ENCODE measurements around the gene RTN4. TPM values are rescaled to one million over a fixed set of nuclear protein-coding genes. Genes with fewer than 3 reads are reported as not detected.
A peak's percentile ranks its signal among the peaks of the same experiment; 100 is the strongest.

Gene RTN4
- total RNA-seq, 2 donors from 2014 or later, result 190 to 249 TPM

DNA sequence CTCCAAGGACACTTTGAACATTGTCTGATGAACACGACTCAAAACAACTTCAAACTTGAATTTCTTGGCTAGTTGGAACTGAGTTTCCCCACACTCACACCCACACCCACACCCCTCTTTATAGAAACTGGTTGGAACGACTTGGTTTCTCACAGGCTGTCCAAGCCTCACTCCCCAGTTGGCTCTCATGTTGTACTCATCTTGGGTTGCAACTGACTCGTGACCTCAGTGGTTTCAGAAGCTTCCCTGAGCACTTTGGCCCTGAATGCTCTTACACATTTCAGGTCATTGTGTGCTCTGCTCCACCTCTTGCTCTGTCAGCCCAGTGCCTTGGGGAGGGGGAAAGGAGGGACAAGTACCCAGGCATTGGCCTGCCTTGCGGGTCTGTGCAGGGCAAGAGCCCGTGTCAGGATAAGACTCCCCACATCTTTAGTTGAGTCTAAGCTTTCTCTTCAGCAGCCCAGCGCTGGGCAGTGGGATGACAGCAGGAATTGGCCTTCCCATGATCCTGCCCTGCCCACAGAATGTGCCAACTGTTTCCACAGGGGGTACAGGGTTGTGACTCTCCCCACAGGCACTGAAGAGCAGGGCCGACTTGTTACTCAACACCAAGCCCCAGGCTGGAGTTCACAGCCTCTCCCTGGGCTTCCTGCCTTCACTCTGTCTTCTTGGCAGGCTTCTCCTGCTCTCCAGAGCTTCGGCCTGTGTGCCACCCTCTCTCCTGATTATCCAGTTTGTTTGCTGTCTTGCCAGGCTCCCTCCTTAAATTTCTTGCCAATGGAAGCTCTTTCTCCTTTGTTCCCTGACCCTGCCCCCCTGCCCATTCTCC, 104.6 kb downstream of the RTN4 start:
- Histone ChIP-seq H3K27me3 (replicated peaks; ENCODE audit: insufficient read depth) (no peaks in the 10 kb centered on the region), H3K4me3 (no peak overlapping the region), H3K27ac (peak overlapping the region; percentile 80), H3K4me1 (replicated peaks) (peaks cover 9% of the 10 kb centered on the region), H3K36me3 (no peaks in the 10 kb centered on the region), H3K9me3 (no peaks in the 10 kb centered on the region)
- 23% methylated on average over 8 of the region's 8 CpGs for WGBS
- TF ChIP-seq POLR2A (IDR thresholded peaks at IDR 0.05), result peak; percentile 17
- peak; percentile 53 for TF ChIP-seq POLR2AphosphoS5 (IDR thresholded peaks at IDR 0.05)
- TF ChIP-seq, protein P1, sequence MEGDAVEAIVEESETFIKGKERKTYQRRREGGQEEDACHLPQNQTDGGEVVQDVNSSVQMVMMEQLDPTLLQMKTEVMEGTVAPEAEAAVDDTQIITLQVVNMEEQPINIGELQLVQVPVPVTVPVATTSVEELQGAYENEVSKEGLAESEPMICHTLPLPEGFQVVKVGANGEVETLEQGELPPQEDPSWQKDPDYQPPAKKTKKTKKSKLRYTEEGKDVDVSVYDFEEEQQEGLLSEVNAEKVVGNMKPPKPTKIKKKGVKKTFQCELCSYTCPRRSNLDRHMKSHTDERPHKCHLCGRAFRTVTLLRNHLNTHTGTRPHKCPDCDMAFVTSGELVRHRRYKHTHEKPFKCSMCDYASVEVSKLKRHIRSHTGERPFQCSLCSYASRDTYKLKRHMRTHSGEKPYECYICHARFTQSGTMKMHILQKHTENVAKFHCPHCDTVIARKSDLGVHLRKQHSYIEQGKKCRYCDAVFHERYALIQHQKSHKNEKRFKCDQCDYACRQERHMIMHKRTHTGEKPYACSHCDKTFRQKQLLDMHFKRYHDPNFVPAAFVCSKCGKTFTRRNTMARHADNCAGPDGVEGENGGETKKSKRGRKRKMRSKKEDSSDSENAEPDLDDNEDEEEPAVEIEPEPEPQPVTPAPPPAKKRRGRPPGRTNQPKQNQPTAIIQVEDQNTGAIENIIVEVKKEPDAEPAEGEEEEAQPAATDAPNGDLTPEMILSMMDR (IDR thresholded peaks at IDR 0.05), result no peak
- peak; percentile 90 for DNase-seq (ENCODE audit: low spot score)
- intact Hi-C loops (cut with DNase I), result no loop called here

DNA sequence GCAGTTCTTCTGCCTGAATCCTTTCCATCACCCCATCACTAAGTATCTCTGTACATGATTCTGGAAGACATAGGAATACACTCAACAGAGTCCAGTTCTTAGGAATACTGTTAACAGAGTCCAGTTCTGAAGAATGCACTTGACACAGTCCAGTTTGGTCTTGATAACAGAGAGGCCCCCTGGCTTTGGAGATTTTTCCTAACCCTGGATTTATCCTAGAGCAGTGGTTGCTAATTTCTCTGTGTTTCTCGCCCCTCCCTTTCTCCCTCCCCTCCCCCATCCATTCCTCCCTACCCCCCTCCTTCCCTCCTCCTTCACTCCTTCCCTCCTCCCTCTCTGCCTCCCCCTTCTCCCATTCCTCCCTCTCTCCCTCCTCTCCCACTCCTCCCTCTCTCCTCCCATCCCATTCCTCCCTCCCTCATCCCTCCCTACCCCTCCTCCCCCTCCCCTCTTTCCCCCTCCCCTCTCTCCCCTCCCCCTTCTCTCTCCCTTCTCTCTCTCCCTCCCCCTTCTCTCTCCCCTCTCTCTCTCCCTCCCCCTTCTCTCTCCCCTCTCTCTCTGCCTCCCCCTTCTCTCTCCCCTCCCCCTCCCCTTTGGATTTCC, 105.4 kb downstream of the RTN4 start:
- Histone ChIP-seq H3K36me3 (no peaks in the 10 kb centered on the region), H3K9me3 (no peaks in the 10 kb centered on the region), H3K4me1 (replicated peaks) (peaks cover 9% of the 10 kb centered on the region), H3K27ac (peak overlapping the region in 1 of 2 donors; percentile 80), H3K4me3 (no peak overlapping the region), H3K27me3 (replicated peaks; ENCODE audit: insufficient read depth) (no peaks in the 10 kb centered on the region)
- WGBS, result 100% methylated on average over 1 of the region's 1 CpG
- no peak for DNase-seq (ENCODE audit: low spot score)
- no peak for TF ChIP-seq POLR2A (IDR thresholded peaks at IDR 0.05)
- TF ChIP-seq, protein P1 (IDR thresholded peaks at IDR 0.05), result no peak
- TF ChIP-seq POLR2AphosphoS5 (IDR thresholded peaks at IDR 0.05), result no peak
- intact Hi-C loops (cut with DNase I), result no loop called here

DNA sequence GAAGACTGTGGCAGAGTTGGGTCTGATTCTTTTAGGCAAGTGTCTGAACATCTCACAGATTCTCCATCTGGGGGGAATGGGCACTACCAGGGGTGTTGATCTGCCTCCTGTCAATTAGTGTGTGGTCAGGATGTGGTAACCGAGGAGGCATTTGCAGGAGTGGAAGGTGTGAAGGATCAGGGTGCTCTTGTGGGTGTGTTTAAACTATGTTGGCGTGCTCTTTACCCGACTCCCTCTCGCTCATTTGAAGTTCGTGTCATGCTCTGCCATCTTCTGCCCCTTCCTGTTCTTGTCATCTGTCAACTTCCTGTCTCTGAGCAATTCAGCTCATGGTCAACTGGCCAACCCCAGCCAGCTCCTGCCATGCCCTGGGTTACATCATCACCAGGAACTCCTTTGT, 107.9 kb downstream of the RTN4 start:
- DNase-seq (ENCODE audit: low spot score), result no peak
- WGBS, result 79% methylated on average over 5 of the region's 5 CpGs

DNA sequence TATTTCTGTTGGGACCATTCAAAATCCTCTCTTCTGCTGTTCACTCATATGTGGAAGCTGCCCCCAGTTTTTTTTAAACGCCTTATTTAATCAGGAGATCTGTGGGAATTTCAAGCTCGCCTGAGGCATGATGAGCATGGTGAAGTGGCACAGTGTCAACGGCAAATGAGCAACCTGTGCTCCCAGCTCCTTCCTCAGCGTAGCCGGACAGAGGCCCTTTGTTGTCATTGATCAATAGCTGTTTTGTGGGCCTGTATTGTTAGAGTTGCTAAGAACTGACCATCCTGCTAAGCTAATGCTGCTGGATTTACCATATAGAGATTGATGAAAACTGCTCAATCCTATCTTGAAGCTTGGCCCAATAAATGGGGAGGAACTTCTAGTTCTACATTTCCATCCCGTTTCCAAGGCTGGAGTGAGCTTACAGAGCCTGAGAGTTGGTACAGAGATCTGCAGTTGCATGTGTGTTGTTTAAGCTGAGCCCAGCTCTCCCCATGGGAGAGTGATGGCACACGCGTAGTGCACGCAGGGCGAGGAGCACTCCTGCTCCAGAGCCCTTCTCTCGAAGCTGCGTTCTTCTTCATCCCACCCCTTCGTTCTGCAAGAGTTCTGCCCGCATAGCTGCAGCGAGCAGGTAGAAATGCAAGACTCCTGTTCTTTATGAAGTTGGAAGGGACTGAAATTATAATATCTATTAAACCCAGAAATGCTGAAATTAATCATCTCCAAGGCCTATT, 108.8 kb downstream of the RTN4 start:
- no peaks in the 10 kb centered on the region for H3K36me3 ChIP-seq
- no peaks in the 10 kb centered on the region for H3K27me3 ChIP-seq (replicated peaks; ENCODE audit: insufficient read depth)
- no peak for DNase-seq (ENCODE audit: low spot score)
- no peak overlapping the region for H3K27ac ChIP-seq
- H3K4me3 ChIP-seq, result no peak overlapping the region
- TF ChIP-seq POLR2A (IDR thresholded peaks at IDR 0.05) (no peak), POLR2AphosphoS5 (IDR thresholded peaks at IDR 0.05) (no peak)
- TF ChIP-seq, protein P1 (IDR thresholded peaks at IDR 0.05), result no peak
- H3K9me3 ChIP-seq, result no peaks in the 10 kb centered on the region
- intact Hi-C loops (cut with DNase I), result no loop called here
- H3K4me1 ChIP-seq (replicated peaks), result peaks cover 9% of the 10 kb centered on the region
- WGBS, result 92% methylated on average over 15 of the region's 15 CpGs

More for the DNA sequence above, 107.9 kb downstream of the RTN4 start:
- no peak overlapping the region for H3K4me3 ChIP-seq
- peaks cover 9% of the 10 kb centered on the region for H3K4me1 ChIP-seq (replicated peaks)
- no peaks in the 10 kb centered on the region for H3K27me3 ChIP-seq (replicated peaks; ENCODE audit: insufficient read depth)
- no peaks in the 10 kb centered on the region for H3K9me3 ChIP-seq
- H3K36me3 ChIP-seq, result no peaks in the 10 kb centered on the region
- intact Hi-C loops (cut with DNase I), result no loop called here
- no peak overlapping the region for H3K27ac ChIP-seq
- TF ChIP-seq, protein P1 (IDR thresholded peaks at IDR 0.05), result no peak
- TF ChIP-seq POLR2A (IDR thresholded peaks at IDR 0.05) (no peak), POLR2AphosphoS5 (IDR thresholded peaks at IDR 0.05) (no peak)

Measured in prostate gland (tissue), 2 donors.